ENCODE measurements around the gene CLEC16A. TPM values are rescaled to one million over a fixed set of nuclear protein-coding genes. Genes with fewer than 3 reads are reported as not detected.
A peak's percentile ranks its signal among the peaks of the same experiment; 100 is the strongest.

Gene CLEC16A
- polyA plus RNA-seq, 3 donors, result 3.4 to 12.0 (median 5.8) TPM

DNA sequence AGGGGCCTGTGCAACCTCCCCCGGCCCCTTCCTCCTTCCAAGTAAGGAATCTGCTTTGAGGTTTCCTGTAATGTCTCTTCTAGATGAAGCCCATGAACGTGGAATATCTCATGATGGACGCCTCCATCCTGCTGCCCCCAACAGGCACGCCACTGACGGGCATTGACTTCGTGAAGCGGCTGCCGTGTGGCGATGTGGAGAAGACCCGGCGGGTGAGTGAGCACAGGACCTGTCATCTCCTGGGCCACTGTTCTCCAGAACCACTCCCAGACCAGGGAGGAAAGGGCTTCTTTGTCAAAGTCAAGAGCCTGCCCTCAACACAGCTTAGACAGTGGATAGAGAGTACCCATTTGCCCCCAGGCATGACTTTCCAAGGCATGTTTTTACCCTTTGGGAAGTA lies 107.1 kb downstream of the CLEC16A start:
- no peak for DNase-seq
- H3K9me3 ChIP-seq (replicated peaks in 1 of 2; ENCODE audit: control insufficient read depth in 1 of 2, insufficient read depth in 1 of 2, low read length in 2 of 2), result no peaks in the 10 kb centered on the region
- H4K20me1 ChIP-seq (ENCODE audit: insufficient read depth, low read length), result no peaks in the 10 kb centered on the region
- TF ChIP-seq, protein P1, sequence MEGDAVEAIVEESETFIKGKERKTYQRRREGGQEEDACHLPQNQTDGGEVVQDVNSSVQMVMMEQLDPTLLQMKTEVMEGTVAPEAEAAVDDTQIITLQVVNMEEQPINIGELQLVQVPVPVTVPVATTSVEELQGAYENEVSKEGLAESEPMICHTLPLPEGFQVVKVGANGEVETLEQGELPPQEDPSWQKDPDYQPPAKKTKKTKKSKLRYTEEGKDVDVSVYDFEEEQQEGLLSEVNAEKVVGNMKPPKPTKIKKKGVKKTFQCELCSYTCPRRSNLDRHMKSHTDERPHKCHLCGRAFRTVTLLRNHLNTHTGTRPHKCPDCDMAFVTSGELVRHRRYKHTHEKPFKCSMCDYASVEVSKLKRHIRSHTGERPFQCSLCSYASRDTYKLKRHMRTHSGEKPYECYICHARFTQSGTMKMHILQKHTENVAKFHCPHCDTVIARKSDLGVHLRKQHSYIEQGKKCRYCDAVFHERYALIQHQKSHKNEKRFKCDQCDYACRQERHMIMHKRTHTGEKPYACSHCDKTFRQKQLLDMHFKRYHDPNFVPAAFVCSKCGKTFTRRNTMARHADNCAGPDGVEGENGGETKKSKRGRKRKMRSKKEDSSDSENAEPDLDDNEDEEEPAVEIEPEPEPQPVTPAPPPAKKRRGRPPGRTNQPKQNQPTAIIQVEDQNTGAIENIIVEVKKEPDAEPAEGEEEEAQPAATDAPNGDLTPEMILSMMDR (IDR thresholded peaks at IDR 0.05), result no peak
- no peak overlapping the region for H3K27ac ChIP-seq (ENCODE audit: low read depth in 1 of 2, low read length in 2 of 2)
- H3K36me3 ChIP-seq (replicated peaks in 1 of 2; ENCODE audit: control insufficient read depth in 1 of 2, insufficient read depth in 2 of 2, low read length in 2 of 2), result peaks cover 30 to 88% of the 10 kb centered on the region in 2 donors
- peak overlapping the region in 1 of 7 donors; percentile 7 for H3K27ac Mint-ChIP-seq
- H3K4me3 Mint-ChIP-seq, result no peak overlapping the region
- H3K27me3 Mint-ChIP-seq (ENCODE audit: low read depth in 3 of 3), result peaks cover 3 to 17% (median 12%) of the 10 kb centered on the region in 3 donors
- WGBS (ENCODE audit: insufficient coverage), result 52% methylated on average over 5 of the region's 11 CpGs
- no peaks in the 10 kb centered on the region for H3K9me3 Mint-ChIP-seq
- no peaks in the 10 kb centered on the region for H3K79me2 ChIP-seq (ENCODE audit: insufficient read depth, low read length)
- H3K4me1 ChIP-seq (ENCODE audit: control insufficient read depth in 1 of 2, insufficient read depth in 2 of 2, low read length in 2 of 2), result peaks cover 24 to 26% of the 10 kb centered on the region in 2 donors
- no peak overlapping the region for H3K4me3 ChIP-seq (replicated peaks in 1 of 3; ENCODE audit: low read depth in 2 of 3, low read length in 3 of 3)
- no peak overlapping the region for H3K9ac ChIP-seq (ENCODE audit: insufficient read depth, low read length, poor library complexity, severe bottlenecking)
- H3K4me2 ChIP-seq (replicated peaks; ENCODE audit: extremely low read depth, low read length, poor library complexity, severe bottlenecking), result no peak overlapping the region
- H2AFZ ChIP-seq (ENCODE audit: insufficient read depth, low read depth, low read length, poor library complexity, severe bottlenecking), result no peak overlapping the region
- intact Hi-C loops (cut with micrococcal nuclease), result no loop called here
- H3K27me3 ChIP-seq (ENCODE audit: control insufficient read depth in 2 of 2, insufficient read depth in 2 of 2, low read length in 2 of 2), result no peaks in the 10 kb centered on the region
- H3K4me1 Mint-ChIP-seq, result peaks cover 43% of the 10 kb centered on the region
- H3K36me3 Mint-ChIP-seq, result peaks cover 86 to 87% of the 10 kb centered on the region in 2 donors

DNA sequence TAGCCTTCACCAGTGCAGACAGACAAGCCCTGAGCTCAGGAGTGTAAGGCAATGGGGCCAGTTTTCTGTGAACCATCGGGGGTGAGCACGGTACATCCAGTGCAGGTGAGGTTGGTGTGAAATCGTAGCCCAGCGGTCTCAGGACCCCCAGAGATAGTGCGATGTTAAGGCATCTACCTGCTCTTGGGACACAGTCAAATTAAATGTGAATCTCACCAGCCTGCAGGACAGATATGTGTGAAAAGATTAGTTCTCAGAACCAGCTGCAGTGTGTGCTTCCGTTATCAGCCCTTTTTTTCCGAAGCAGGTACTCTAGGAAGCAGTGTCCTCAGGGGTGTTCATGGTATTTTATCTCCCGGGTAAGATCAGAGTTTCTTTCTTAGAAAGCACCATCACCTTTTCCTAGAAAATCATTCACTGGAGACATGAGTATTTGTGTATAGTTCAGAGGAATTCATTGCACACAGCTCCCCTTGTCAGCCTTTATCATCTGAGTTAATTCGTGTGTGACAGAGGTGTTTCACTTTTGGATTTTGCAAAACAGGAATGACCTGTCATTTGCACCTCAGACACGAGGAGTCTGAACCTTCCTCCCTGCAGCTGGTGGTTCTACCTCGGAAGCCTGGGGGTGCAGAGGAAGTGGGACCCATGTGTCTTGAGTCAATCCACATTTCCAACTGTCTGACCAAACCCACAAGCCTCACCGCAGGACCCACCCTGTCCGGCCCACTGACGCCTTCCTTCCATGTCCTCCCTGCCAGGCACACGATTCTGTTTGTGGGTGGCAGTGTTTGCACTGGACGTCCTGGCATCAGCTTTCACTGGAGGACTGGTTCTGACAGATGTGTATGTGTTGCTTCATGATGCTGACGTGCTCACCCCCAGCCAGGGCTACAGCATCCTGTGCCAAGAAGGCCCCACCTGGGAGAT lies 107.8 kb downstream of the CLEC16A start:
- Histone ChIP-seq H4K20me1 (ENCODE audit: insufficient read depth, low read length) (no peaks in the 10 kb centered on the region), H3K27me3 (ENCODE audit: control insufficient read depth in 2 of 2, insufficient read depth in 2 of 2, low read length in 2 of 2) (no peaks in the 10 kb centered on the region), H3K36me3 (replicated peaks in 1 of 2; ENCODE audit: control insufficient read depth in 1 of 2, insufficient read depth in 2 of 2, low read length in 2 of 2) (peaks cover 26 to 89% of the 10 kb centered on the region in 2 donors), H3K4me3 (replicated peaks in 1 of 3; ENCODE audit: low read depth in 2 of 3, low read length in 3 of 3) (no peak overlapping the region), H3K9ac (ENCODE audit: insufficient read depth, low read length, poor library complexity, severe bottlenecking) (peak overlapping the region; percentile 2), H3K9me3 (replicated peaks in 1 of 2; ENCODE audit: control insufficient read depth in 1 of 2, insufficient read depth in 1 of 2, low read length in 2 of 2) (no peaks in the 10 kb centered on the region), H3K4me1 (ENCODE audit: control insufficient read depth in 1 of 2, insufficient read depth in 2 of 2, low read length in 2 of 2) (peaks cover 24 to 26% of the 10 kb centered on the region in 2 donors), H3K79me2 (ENCODE audit: insufficient read depth, low read length) (no peaks in the 10 kb centered on the region), H3K27ac (ENCODE audit: low read depth in 1 of 2, low read length in 2 of 2) (no peak overlapping the region), H2AFZ (ENCODE audit: insufficient read depth, low read depth, low read length, poor library complexity, severe bottlenecking) (no peak overlapping the region), H3K4me2 (replicated peaks; ENCODE audit: extremely low read depth, low read length, poor library complexity, severe bottlenecking) (peak overlapping the region; percentile 42)
- peaks cover 46% of the 10 kb centered on the region for H3K4me1 Mint-ChIP-seq
- 59% methylated on average over 8 of the region's 17 CpGs for WGBS (ENCODE audit: insufficient coverage)
- TF ChIP-seq, protein P1 (IDR thresholded peaks at IDR 0.05), result no peak
- H3K27me3 Mint-ChIP-seq (ENCODE audit: low read depth in 3 of 3), result peaks cover 5 to 17% (median 12%) of the 10 kb centered on the region in 3 donors
- peak overlapping the region in 1 of 2 donors; percentile 29 for H3K4me3 Mint-ChIP-seq
- peaks cover 86 to 87% of the 10 kb centered on the region in 2 donors for H3K36me3 Mint-ChIP-seq
- no peaks in the 10 kb centered on the region for H3K9me3 Mint-ChIP-seq
- peak in 2 of 3 donors; percentile 19 to 23 for DNase-seq
- intact Hi-C loops (cut with micrococcal nuclease), result no loop called here
- peak overlapping the region in 4 of 7 donors; percentile 15 to 72 (median 26) for H3K27ac Mint-ChIP-seq

All from CD14-positive monocyte (primary cell).